Activated naive CD8-positive, alpha-beta T cell treated with anti-CD3 and anti-CD28 coated beads, Interleukin-2, amount 50 U/mL, for 16 hours (primary cell): ENCODE data around the gene CLDN9.
"Not testable (repeated sequence)": the region's sequence is repeated elsewhere in the genome, so short reads cannot be mapped to it uniquely, and the experiment has no call there.

Experiments used
- DNase-seq: peaks from one replicate; pipeline ENCODE4 v3.0.0-alpha.2; 2020; ENCODE audit warnings: low read depth, low spot score

The CLDN9 gene

DNA sequence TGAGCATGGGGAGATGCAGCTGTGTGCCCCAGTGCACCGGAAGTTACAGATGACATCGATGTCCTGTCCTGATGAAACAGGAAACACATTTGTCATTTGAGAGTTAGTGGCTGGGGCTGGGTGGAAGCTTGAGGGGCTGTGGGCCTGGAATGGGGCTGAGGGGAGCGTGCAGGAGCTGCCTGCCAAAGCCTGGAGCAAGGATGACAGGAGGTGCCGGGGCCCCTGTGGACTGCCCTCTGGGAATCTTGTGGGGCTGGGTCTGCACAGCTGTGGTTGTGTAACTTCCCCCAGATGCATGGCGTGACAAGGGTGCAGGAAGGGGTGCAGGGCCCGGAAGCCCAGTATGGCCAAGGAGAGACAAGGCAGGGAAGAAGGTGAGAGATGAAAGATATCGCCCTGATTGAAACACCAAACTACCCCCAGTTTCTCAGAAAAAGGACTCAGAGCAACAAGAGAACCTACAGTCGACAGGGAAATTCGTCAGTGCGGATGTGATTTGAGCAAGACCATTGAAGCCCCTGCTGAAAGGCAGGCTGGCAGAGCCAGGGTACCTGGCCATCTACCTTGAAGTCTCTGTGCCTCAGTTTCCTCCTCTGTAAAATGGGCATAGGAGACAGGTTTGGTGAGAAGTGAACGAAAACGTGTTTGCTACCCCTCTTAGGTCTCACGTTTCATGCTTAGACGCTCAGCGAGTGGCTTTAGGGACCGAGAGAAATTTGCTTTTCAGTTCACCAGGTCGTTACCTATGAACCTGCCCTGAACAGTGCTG is 42.4 kb downstream of the CLDN9 start:
- DNase-seq, result no peak

DNA sequence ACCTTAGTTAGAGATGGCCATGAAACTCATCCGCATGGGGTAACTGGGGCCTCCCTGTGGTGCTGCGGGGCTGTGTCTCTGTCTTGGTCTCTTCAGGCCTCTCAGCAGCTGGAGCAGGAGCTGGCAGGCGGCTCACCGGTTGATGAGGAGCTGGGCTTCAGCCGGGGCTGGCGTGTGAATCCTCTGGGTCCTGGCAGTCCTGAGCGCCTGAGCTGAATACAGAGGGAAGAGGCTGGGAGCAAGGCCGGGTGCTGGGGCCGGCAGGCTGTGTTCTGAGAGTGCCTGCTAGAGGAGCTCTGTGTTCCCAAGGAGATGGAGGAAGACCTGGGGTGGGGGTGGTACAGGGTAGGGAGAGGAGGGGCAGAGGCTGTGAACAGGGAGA is 43.0 kb downstream of the CLDN9 start:
- DNase-seq, result not testable (repeated sequence)

DNA sequence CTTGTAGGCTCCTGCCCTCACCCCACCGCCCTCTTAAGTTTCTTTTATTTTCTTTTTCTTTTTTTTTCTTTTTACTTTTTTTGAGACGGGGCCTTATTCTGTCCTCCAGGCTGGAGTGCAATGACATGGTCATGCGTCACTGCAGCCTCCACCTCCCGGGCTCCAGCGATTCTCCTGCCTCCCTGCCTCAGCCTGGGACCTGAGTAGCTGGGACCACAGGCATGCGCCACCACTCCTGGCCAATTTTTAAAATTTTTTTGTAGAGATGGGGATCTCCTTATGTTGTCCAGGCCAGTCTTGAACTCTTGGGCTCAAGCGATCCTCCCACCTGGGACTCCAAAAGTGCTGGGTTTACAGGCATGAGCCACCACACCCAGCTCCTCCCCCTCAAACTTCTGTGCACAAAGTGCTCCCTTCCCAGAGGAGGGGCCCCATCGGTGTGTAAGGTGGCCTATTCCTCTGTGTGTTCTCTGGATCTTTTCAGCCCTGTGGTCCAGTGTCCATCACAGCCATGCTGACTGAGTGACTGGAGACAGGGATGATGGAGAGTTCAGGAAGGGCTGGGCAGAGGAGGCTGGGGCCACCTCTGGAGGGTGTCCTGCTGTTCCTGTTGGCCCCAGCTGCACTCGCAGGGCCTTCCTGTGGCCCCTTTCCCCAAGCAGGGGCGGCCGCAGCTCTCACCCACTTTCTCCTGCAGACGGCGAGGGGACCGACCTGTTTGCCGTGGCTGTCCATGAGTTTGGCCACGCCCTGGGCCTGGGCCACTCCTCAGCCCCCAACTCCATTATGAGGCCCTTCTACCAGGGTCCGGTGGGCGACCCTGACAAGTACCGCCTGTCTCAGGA is 43.8 kb downstream of the CLDN9 start:
- DNase-seq, result no peak

DNA sequence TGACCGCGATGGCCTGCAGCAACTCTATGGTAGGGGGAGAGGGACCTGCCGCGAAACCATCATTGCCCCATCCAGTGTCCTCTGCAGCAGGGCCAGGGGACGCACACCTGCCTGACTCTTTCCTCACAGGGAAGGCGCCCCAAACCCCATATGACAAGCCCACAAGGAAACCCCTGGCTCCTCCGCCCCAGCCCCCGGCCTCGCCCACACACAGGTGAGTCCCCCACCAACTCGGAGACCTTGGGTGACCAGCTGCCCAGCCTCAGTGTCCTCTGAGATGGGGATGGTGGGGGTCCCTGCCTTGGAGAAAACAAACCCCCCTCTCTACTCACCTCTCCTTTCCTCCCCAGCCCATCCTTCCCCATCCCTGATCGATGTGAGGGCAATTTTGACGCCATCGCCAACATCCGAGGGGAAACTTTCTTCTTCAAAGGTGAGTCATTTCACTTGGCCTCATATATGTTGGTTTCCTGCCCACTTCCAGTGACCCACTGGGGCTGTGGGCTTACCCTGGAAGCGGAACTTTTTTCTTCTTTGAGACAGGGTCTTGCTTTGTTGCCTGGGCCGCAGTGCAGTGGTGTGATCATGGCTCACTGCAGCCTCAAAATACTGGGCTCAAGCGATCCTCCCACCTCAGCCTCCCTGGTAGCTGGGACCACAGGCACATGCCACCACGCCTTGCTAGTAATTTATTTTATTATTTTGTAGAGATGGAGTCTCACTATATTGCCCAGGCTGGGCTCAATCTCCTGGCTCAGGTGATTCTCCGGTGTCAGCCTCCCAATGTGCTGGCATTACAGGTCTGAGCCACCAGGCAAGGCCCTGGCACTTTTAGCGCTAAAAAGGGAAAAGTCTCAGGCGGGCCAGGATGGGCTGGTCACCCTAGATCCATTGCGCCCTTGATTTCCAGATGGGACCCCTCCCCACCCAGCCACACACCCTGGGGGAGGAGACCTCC is 44.7 kb downstream of the CLDN9 start:
- DNase-seq, result no peak

DNA sequence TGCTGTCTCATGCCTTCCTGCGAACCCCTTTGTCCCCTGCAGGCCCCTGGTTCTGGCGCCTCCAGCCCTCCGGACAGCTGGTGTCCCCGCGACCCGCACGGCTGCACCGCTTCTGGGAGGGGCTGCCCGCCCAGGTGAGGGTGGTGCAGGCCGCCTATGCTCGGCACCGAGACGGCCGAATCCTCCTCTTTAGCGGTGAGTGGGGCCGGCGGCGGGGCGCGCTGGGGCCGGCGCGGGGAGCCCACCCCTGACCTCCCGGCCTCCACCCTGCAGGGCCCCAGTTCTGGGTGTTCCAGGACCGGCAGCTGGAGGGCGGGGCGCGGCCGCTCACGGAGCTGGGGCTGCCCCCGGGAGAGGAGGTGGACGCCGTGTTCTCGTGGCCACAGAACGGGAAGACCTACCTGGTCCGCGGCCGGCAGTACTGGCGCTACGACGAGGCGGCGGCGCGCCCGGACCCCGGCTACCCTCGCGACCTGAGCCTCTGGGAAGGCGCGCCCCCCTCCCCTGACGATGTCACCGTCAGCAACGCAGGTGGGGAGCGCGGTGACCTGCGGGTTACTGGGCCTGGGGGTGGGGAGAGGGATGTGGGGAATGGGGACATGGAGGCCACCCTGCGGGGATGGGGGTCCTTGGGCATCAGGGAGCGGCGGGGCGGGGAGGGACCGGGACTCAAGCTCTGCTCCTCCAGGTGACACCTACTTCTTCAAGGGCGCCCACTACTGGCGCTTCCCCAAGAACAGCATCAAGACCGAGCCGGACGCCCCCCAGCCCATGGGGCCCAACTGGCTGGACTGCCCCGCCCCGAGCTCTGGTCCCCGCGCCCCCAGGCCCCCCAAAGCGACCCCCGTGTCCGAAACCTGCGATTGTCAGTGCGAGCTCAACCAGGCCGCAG is 45.7 kb downstream of the CLDN9 start:
- DNase-seq, result no peak

DNA sequence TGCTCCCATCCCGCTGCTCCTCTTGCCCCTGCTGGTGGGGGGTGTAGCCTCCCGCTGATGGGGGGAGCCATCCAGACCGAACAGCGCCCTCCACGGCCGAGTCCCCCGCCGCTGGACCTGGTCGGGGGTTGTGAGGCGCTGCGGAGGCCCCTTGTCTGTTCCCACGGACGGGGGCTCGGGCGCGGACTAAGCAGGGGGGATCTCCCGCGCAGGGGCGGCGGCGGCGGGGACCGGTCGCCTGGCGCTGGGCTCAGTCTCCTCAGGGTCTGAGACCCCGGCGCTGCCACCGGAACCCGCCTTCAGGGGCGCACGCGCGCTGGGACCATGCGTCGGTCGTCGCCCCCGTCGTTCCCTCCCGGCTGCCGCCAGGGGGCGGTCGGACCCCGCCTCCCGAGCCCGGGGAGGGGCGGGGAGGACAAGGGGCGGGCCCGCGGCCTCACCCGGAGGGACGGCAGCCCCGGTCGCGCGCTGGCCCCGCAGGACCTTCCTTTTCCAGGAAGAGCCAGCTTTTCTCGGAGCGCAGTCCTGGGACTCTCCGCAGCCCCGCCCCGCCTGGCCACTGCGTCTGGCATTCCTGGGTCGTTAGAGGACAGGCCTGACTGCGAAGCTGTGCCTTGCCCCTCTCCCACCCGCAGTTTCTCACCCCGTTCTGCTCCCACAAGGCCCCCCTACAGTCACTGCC is 46.5 kb downstream of the CLDN9 start:
- DNase-seq, result peak; percentile 76

DNA sequence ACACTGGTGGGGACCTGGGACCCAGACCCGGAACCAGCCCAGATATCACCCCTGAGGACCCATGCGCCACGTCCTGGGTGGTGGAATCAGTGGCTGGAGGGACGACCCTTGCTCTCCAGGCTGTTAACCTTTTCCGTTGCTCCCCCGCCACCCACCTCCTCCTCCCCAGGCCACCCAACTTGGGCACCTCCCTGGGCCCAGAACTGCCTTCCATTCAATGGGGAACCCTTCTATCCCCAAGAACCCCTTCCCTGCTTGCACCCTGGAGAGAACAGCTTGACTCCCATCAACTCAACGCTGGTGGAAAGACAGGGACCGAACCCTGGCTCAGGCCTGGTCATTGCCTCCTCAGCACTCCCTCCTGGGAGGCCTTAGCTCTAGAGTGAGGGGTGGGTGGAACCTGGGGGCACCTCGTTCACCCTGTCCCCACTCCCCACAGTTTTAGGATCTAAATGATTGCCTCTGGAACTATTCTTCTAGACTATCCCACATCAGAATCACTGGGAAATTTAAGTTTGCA is 47.1 kb downstream of the CLDN9 start:
- DNase-seq, result no peak

DNA sequence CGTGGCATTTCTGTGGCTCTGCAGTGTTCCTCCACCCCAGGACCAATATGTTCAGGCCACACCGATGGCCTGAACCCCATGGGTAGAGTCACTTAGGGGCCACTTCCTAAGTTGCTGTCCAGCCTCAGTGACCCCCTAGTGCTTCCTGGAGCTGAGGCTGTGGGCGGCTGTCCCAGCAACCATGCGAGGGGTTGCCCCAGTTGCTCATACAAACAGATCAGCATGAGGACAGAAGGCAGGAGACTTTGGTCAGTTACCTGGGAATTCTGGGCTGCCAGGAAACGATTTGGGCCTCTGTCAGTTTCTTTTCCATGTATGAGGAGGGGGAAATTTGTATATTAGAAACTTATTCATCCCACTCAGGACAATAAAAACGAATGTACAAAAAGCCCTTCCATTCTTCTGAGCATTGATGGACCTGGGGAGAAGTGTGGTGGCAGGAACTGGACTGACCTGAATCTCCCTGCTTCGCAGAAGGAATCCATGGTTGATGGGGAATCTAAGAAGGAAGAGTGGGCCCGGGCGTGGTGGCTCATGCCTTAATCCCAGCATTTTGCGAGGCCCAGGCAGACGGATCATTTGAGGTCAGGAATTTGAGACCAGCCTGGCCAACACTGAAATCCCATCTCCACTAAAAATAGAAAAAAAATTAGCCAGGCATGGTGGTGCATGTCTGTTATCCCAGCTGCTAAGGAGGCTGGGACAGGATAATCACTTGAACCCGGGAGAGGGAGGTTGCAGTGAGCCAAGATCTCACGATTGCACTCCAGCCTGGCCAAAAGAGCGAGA is 47.8 kb downstream of the CLDN9 start:
- DNase-seq, result no peak

DNA sequence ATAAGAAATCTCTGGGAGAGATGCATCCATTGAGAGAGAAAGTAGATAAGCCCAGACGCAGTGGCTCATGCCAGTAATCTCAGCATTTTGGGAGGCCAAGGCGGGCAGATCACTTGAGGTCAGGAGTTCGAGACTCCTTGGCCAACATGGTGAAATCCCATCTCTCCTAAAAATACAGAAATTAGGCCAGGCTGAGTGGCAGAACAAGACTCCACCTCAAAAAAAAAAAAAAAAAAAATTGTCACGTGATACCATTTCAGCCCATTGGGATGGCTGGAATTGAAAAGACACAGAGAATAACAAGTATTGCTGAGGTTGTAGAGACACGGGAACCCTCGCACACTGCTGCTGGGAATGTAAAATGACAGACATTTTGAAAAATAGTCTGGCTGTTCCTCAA is 49.8 kb downstream of the CLDN9 start:
- no peak for DNase-seq

DNA sequence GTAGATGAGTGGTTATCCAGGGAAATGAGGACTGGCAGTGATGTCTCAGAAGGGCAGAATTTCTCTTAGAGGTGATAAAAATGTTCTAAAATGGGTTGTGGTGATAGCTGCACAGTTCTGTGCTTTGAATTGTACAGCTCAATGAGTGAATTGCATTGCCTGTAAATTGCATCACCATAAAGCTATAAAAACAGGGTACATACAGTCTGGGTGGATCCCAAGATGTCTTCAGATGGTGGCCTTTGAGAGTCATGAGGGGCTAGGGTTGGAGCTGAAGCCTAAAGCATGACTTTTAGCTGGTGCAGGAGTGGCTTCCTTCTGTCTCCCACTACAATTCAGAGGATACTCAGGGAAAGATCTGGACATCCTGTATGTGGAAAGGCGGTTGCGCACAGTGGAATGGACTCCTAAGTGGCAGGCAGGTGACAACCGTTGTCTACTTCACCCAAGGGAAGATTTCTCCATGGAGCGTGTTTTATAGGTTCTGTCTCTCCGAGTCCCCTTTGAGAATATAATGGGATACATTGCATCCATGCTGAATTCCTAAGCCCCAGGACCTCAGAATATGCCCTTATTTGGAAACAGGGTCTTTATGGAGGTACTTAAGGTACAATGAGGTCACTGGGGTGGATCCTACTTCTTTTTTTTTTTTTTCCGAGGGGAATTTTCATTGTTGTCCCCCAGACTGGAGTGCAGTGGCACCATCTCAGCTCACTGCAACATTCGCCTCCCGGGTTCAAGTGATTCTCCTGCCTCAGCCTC is 51.1 kb downstream of the CLDN9 start:
- DNase-seq, result no peak
